NCI-H1930 (cell line): ENCODE results near the gene ANGPTL2.
"Not testable (repeated sequence)": the region's sequence is repeated elsewhere in the genome, so short reads cannot be mapped to it uniquely, and the experiment has no call there.

Experiments used
- DNase-seq, 2 experiments: peaks; one replicate each; lab custom pipeline; 2025; lab: John Stamatoyannopoulos, UW

The ANGPTL2 gene

DNA sequence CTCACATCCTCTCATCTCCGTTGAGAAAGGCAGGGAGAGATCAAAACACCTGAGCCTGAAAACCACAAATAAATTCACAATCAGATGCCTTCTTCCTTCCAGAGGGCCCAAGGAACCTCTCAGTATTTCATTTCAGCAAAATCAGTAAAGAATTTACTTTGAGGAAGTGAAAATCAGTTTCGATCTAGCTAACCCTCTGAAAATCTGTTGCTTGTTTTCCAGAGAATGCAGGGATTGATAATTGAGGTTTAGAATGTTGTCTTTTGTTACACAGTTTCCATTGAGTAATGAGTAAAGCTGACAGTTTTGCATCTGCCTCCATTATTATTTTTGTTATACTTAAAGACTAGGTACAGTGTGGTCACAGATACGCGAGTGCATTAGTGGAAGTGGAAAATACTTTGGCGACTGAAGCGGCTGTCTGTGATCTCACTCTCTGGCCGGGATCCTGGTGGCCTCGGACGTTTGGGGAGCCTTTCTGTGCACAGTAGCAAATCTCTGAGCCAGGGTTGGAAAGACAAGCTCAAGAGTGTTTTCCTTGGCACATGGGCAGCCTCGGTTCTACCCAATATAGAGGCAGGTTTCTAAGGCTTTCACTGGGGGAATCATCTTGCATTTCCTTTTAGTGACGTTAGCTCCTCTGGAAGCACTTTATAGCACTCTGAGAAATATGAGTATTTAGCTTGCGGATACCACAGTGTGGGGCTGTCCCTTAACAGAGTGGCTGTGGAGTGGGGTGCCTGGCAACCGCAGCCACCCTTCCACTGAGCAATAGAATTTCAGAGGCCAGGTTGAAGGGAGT is 32.2 kb upstream of the ANGPTL2 start:
- DNase-seq = no peak

- DNase-seq = no peak
Measured at GRCh38 chr9:127154003-127154389, 31.6 kb upstream of the ANGPTL2 start.

- DNase-seq = no peak
Measured at GRCh38 chr9:127153501-127153900, 31.1 kb upstream of the ANGPTL2 start.

DNA sequence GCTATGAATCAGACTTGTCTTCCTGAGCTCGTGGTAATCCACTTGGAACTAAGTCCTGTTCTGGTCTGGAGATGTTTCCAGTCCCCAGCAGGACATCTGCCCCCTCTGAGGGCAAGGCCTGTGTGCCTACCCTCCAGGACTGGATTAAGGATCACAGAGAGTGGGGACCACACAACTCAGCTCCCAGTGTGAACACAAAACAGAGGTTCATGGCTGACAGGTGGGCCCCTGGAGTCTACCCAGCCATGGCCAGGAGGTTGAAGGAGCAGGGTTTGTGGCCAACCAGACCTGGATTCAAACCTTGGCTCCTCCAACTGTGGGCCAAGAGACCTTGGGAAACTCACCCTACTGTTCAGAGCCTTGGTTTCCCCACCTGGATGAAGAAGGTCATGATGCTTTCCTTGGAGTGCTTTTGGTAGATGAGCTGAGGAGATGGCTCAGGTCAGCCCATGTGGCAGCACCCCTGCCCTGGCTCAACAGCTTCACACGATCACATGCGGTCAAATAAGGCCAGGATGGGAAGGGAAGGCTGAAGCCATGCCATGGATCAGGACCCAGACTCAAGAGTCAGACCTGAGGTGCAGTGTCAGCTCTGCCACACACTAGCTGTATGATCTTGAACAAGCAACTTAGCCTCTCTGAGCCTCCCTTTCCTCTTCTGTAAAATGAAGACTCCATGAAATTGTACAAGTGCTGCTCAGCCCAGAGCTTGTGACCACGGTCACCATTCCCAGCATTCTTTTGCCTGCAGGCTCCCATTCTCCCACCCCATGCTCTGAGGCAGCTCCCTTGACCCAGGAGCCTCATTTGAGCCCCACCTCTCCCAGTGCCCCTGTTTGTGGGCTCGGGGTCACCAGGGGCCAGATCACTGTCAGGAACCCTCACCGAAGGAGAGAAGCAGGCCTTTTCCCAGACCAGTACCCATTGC is 27.3 kb upstream of the ANGPTL2 start:
- no peak for DNase-seq

- no peak for DNase-seq
Measured at GRCh38 chr9:127149010-127149409, 26.6 kb upstream of the ANGPTL2 start.

GRCh38 chr9:127148014-127148413 is 25.6 kb upstream of the ANGPTL2 start:
- DNase-seq = no peak

- no peak for DNase-seq
Measured at GRCh38 chr9:127147251-127147650, 24.8 kb upstream of the ANGPTL2 start.

GRCh38 chr9:127146841-127147240 is 24.4 kb upstream of the ANGPTL2 start:
- not testable (repeated sequence) for DNase-seq

DNA sequence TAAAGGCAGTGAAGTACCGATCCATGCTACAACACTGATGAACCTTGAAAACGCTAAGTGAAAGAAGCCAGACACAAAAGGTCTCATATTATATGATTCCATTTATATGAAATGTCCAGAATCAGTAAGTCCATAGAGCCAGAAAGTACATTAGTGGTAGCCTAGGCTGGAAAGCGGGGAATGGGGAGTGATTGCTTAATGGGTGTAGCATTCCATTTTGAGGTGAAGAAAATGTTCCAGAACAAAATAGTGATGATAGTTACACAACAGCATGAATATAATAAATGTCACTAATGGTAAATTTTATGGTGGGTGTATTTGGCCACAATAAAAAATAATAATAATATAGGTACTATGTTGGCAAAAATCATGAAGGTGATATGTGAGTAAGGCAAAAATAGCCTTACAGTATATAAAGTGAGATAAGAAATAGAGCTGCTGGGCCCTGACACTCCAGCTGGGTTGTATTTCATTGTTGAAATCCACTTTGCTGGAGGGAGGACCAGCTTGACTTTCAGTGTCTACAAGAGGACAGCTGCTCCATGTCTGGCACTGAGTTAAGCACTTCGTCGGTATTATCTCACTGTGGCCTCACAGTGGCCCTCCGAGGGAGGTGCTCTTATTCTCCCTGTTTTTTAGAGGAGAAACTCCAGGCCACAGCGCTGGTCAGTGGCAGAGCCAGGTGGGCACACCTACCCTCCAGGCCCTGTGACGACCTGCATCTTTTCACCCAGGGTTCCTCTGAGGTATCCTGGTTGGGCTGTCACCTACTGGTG is 22.4 kb upstream of the ANGPTL2 start:
- DNase-seq = no peak

- DNase-seq = no peak
Measured at GRCh38 chr9:127143920-127144465, 21.6 kb upstream of the ANGPTL2 start.

- DNase-seq = no peak
Measured at GRCh38 chr9:127142931-127143464, 20.6 kb upstream of the ANGPTL2 start.

DNA sequence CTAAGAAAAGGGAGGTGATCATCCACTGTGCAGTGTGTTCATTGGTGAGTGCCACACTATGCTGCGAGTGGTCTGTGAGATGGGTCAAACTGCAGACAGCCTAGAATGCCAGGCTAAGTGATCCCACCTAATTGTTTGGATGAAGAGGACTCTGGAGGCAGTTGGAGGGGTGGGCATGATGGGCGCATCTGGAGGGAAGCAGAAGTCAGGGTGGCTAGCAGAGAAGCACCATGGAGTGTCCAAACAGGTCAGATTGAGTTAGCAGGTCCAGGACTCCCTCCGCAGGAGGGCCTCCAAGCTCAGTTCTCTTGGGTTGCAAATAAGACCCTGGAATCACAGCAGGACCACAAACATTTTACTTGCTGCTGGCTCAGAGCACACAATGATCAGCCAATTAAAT is 19.9 kb upstream of the ANGPTL2 start:
- DNase-seq = no peak

DNA sequence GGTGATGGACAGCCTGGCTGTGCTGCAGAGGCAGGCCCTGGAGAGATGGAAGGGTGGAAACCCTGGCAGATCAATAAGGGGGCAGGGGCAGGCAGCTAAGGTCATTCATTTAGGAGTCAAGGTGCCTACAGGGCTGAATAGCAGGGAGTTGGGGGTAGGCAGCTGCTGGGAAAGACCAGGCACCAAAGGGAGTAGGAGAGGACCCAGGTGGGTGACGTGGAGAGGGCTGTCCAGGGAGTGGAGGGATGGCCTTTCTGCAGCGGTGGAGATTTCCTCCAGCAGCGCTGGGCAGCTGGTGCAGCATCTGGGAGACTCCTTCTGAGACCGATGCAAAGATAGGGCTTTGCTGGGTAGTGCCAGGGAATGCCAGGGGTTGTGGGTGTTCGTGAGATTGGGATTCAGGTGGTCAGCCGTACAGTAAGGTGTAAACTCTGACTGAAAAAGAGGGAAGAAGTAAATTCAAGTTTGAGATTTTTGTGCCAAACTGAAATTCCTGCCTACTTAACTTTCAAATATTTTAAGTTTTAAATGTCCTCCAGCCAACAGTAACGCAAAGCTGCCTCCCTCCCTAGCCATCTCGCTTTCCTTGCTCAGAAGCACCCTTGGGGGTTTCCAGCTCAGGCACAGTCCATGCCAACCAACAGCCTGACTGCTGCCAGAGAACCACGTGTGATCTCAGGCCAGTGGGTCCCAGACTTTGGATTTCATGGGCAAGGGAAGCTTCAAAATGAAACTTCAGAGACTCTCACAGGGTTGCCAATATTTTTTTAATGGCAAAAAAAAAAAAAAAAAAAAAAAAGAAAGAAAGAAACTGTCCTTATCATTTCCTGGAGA is 18.6 kb upstream of the ANGPTL2 start:
- no peak for DNase-seq

DNA sequence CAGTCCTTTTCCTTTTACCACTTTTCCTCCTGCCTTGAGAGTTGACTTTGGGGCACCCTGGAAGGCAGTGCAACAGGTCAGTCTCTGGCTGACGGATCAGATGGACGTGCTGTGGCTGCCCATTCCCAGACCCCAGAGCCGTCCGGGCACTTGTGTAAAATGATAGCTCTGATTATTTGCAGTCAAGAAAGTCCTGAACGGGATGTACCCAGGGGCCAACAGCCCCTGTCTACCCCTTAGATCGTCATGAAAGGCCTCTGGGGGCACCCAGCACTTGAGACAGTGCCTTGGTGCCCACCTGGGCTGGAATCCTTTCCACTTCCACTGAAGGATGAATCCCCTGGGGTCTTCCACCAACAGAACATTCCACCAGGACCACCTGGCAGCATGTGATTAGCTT is 17.7 kb upstream of the ANGPTL2 start:
- DNase-seq = no peak

- no peak for DNase-seq
Measured at GRCh38 chr9:127139775-127140174, 17.3 kb upstream of the ANGPTL2 start.

- DNase-seq = no peak
Measured at GRCh38 chr9:127139071-127139731, 16.8 kb upstream of the ANGPTL2 start.

- DNase-seq = no peak
Measured at GRCh38 chr9:127138444-127138843, 16.0 kb upstream of the ANGPTL2 start.

GRCh38 chr9:127137640-127138360 is 15.4 kb upstream of the ANGPTL2 start:
- no peak for DNase-seq

- no peak for DNase-seq
Measured at GRCh38 chr9:127136880-127137639, 14.6 kb upstream of the ANGPTL2 start.
